Activated CD8-positive, alpha-beta memory T cell treated with anti-CD3 and anti-CD28 coated beads for 36 hours (primary cell): ENCODE data around the gene NPIPA2. TPM values are rescaled to one million over a fixed set of nuclear protein-coding genes. Genes with fewer than 3 reads are reported as not detected.
"Not testable (repeated sequence)": the region's sequence is repeated elsewhere in the genome, so short reads cannot be mapped to it uniquely, and the experiment has no call there.

ENCODE experiments used
- CTCF ChIA-PET: fragments of 350-600 bp; sonication (Branson Sonifier 250); formaldehyde crosslinking; loops from one replicate; lab custom pipeline; 2021; ENCODE audit warnings: antibody characterized with exemption; lab: Charles Lee
- POLR2A ChIA-PET: fragments of 350-600 bp; sonication (Branson Sonifier 250); formaldehyde crosslinking; loops from one replicate; lab custom pipeline; 2021; ENCODE audit warnings: antibody characterized with exemption; lab: Charles Lee
- total RNA-seq, 2 experiments: library from RNA; stranded (reverse); gene quantifications; one replicate each; pipeline ENCODE4 v1.2.3, GENCODE V29; 2021

The NPIPA2 gene
- total RNA-seq = 1 to 10 TPM in 1 of 2 experiments, not detected in 1; 1.2 TPM

DNA sequence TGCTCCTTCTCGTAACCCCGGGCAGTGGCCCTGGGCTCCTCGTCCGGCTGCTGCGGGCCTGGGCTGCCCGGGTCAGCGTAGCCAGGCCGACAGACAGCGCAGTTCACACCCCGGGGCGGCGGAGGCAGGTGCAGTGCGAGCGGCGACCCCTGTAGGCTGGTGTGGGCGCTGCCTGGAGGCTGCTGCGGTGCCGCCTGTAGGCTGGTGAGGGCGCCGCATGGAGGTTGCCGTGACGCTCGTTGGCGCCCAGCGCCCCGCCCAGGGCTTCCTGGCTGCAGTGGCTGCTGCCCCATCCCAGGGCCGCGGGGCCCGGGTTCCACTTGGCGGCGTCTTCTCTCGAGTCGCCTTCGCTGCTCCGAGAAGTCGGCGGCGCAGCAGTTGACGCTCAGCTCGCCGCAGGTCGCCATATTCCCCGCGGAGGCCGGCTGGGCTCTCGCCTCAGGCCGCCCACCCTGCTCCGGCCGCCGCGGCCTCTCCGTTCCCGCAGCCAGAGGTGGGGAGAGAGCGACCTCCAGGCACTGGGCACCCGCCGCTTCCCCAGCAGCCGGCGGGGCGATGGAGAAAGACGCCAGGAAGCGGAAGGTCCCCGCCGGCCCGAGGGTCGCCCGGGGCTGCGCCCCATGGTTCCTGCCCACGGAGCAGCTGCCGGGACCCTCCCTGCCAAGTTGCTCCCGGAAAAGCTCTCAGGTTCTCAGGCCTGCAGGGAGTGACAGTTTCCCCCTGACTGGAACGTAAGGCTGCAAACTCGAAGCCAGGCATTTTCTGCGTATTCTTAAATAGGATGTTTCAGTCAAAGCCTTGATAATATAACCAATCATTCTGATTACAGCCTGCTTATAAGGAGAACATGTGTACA lies at the start of gene NPIPA2:
NPIPA2 (plus strand) TSS at position 261 of the 856 bp plus-strand sequence. CDS start 5,533 bp downstream, outside the sequence.
- POLR2A ChIA-PET, CTCF ChIA-PET: not testable (repeated sequence)

- POLR2A ChIA-PET, CTCF ChIA-PET: not testable (repeated sequence)
Measured at GRCh38 chr16:14694129-14694528, 48.2 kb upstream of the NPIPA2 start, which contains the start of gene PLA2G10. PLA2G10 (minus strand) TSS chr16:14694308; CDS start chr16:14694229, 79 bp downstream.

GRCh38 chr16:14701859-14702258 lies 40.5 kb upstream of the NPIPA2 start:
- POLR2A ChIA-PET, CTCF ChIA-PET: not testable (repeated sequence)

DNA sequence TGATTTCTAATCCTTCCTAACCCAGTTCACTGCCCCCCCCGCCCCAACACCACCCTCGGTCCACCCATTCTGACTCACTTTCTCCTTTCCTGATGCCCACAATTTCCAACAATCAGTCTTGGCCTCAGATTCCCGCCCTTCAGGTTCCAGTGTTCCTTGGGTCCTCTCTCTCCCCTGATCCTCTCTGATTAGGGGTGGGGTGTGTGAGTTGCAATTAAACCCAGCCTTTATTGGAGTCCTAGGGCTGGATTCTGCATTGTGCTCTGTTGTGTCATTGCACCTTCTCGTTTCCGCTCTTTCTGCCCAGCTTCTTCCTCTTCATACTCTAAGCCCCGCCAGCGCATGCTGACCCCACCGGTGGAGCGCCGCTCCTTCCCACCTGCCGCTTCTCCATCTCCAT lies 39.7 kb upstream of the NPIPA2 start:
- POLR2A ChIA-PET = not testable (repeated sequence)

DNA sequence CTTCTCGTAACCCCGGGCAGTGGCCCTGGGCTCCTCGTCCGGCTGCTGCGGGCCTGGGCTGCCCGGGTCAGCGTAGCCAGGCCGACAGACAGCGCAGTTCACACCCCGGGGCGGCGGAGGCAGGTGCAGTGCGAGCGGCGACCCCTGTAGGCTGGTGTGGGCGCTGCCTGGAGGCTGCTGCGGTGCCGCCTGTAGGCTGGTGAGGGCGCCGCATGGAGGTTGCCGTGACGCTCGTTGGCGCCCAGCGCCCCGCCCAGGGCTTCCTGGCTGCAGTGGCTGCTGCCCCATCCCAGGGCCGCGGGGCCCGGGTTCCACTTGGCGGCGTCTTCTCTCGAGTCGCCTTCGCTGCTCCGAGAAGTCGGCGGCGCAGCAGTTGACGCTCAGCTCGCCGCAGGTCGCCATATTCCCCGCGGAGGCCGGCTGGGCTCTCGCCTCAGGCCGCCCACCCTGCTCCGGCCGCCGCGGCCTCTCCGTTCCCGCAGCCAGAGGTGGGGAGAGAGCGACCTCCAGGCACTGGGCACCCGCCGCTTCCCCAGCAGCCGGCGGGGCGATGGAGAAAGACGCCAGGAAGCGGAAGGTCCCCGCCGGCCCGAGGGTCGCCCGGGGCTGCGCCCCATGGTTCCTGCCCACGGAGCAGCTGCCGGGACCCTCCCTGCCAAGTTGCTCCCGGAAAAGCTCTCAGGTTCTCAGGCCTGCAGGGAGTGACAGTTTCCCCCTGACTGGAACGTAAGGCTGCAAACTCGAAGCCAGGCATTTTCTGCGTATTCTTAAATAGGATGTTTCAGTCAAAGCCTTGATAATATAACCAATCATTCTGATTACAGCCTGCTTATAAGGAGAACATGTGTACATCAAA lies 38.9 kb upstream of the NPIPA2 start, which contains the start of gene NPIPA3:
NPIPA3 (plus strand) TSS at position 256 of the 856 bp plus-strand sequence. CDS start 5,533 bp downstream, outside the sequence.
- POLR2A ChIA-PET, CTCF ChIA-PET: not testable (repeated sequence)

More for the DNA sequence above, 39.7 kb upstream of the NPIPA2 start:
- CTCF ChIA-PET = not testable (repeated sequence)

DNA sequence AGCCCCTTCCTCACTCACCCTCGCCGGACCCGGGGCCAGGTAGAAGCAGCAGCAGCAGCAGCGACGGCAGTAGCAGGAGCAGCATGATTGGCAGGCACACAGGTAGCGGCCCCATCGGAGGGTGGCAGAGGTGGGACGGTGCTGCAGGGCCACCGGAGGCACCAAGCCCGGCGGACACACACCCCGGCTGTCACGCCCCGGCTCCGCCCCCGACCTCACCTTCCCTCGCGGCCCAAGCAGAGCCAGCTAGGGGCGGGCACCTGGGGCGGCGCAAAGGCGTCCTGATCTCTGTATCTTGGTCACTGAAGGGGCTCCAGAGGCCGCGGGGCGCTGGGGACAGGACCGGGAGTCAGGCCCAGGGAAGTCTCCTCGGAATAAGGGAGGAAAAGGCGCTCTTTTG lies 9.1 kb upstream of the NPIPA2 start:
- CTCF ChIA-PET, POLR2A ChIA-PET: not testable (repeated sequence)

GRCh38 chr16:14740832-14741385 lies 1.4 kb upstream of the NPIPA2 start:
- POLR2A ChIA-PET, CTCF ChIA-PET: not testable (repeated sequence)

- POLR2A ChIA-PET, CTCF ChIA-PET: not testable (repeated sequence)
Measured at GRCh38 chr16:14741794-14742193, 539 bp upstream of the NPIPA2 start.

DNA sequence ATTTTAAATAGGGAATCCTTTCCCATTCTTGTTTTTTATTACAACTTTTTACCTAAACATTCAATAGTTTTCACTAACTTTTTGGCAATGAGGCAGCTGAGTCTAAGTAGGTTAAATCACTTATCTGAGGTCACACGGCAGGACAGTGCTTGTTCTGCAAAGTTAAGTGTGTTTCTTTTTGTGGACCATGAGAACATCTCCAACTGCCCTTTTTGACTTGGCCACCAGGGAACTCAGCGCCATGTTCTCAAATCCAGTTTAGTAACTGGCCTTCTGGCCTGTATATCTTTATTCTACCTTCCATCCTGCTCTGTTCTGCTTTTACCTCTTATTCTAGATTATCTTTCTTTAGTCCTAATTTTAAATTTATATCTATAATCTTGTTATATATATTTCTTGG lies 31.3 kb downstream of the NPIPA2 start:
- CTCF ChIA-PET, POLR2A ChIA-PET: not testable (repeated sequence)

DNA sequence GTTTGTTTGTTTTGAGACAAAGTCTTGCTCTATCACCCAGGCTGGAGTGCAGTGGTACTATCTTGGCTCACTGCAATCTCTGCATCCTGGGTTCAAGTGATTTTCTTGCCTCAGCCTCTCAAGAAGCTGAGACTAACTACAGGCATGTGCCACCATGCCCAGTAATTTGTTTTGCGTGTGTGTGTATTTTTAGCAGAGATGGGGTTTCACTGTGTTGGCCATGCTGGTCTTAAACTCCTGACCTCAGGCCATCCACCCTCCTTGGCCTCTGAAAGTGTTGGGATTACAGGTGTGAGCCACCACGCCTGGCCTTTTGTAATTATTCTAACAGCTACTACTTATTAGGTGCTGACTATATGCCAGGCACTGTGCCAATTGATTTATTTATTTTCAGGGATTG lies 33.3 kb downstream of the NPIPA2 start:
- POLR2A ChIA-PET, CTCF ChIA-PET: not testable (repeated sequence)

DNA sequence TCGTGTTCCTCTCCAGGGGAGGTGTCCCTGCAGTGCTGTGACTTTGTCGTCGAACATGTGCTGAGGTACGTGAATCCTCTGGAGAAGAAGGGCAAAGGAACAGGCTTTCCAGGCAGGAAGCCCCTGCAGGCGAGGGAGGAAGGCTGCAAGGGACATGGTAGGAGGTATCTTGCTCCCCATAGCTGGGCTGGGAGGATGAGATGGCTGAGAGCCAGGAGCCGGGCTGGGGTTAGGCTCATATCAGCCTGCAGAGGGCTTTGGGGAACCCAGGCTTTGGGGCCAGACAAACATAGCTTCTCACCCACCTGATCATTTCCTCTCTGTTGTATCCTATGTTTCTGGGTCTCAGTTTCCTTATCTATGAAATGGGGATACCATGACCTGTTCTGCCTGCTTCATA lies 34.4 kb downstream of the NPIPA2 start:
- CTCF ChIA-PET, POLR2A ChIA-PET: not testable (repeated sequence)

GRCh38 chr16:14779368-14779877 lies 37.1 kb downstream of the NPIPA2 start:
- POLR2A ChIA-PET, CTCF ChIA-PET: not testable (repeated sequence)

DNA sequence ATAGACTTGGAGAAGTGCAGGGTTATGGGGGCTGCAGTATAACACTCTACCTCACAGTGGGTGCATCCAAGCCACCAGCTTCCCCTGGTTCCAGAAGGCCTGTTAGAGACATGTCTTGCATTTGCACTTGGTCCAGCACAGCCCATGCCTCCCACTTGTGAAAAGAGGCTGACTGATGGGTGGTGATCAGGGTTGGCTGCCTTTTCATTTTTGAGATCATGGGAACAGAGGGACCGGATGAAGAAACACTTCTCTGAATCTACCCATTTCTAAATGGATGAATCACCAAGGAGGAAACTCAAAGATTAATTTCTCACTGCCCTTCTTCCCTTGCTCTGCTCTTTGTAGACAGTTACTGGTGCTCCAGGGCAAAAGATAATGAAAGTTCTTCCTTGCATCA lies 43.8 kb downstream of the NPIPA2 start:
- CTCF ChIA-PET, POLR2A ChIA-PET: not testable (repeated sequence)

- POLR2A ChIA-PET, CTCF ChIA-PET: not testable (repeated sequence)
Measured at GRCh38 chr16:14789577-14789976, 47.2 kb downstream of the NPIPA2 start.

- POLR2A ChIA-PET, CTCF ChIA-PET: not testable (repeated sequence)
Measured at GRCh38 chr16:14790320-14790956, 48.1 kb downstream of the NPIPA2 start.

GRCh38 chr16:14792914-14793313 lies 50.6 kb downstream of the NPIPA2 start:
- POLR2A ChIA-PET, CTCF ChIA-PET: not testable (repeated sequence)

DNA sequence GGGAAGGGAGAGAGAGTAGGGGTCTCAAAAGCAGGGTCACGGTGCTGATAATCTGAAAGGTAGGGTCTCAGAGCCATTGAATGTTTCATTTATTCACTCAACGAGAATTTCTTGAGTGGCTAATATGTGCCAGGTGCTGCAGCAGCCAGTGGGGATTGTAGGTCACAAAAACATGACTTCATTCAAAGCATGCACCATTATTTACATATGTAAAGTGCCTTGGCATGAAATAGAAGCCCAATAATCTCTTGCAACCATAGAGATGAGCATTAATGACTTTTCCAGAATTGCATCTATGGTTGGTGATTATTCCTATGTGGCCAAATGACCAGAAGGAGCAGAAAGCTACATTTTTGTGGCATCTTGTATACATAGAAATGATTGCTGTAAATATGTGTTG lies 55.2 kb downstream of the NPIPA2 start:
- CTCF ChIA-PET, POLR2A ChIA-PET: not testable (repeated sequence)

DNA sequence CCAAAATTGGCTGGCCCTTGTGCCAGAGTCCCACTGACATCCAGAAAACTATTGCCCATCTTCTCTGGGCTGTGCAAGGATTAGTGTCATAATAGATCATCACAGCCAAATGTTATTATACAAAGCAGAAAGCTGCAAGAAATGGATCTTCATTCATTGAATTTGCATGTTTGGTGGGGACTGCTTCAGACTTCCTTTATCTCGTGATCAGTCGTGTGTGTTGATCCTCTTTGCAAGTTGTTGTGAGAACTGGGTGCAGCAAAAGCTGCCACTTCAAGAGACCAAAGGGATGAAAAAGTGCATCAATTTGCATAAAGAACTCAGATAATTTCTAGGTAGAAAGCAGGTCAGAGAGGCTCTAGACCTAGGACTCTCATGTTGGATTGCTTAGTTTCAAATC lies 61.2 kb downstream of the NPIPA2 start:
- CTCF ChIA-PET = not testable (repeated sequence)

GRCh38 chr16:14807184-14807678 lies 64.9 kb downstream of the NPIPA2 start:
- POLR2A ChIA-PET = not testable (repeated sequence)

More for the DNA sequence above, 61.2 kb downstream of the NPIPA2 start:
- POLR2A ChIA-PET = not testable (repeated sequence)

More at GRCh38 chr16:14807184-14807678, 64.9 kb downstream of the NPIPA2 start:
- CTCF ChIA-PET = not testable (repeated sequence)
